ENCODE results near the gene ZNF143. TPM values are rescaled to one million over a fixed set of nuclear protein-coding genes. Genes with fewer than 3 reads are reported as not detected.
A peak's percentile ranks its signal among the peaks of the same experiment; 100 is the strongest.

Gene ZNF143
- total and polyA plus RNA-seq, 2 of the 13 experiments (the other 11 are each of a cell fraction or from before 2014, with no cell fraction given): 22.4 to 35.6 TPM

- TF ChIP-seq CBFB (CRISPR knock-in tag; IDR thresholded peaks at IDR 0.05) (0 out of 2 replicates have a peak, but pooled peaks have one; percentile 54), CC2D1A (CRISPR knock-in tag; IDR thresholded peaks at IDR 0.05) (0 out of 2 replicates have a peak, but pooled peaks have one; percentile 75), EZH2 (conservative IDR thresholded peaks at IDR 0.05; ENCODE audit: low read depth, low read length) (no peak), RFXAP (CRISPR knock-in tag; IDR thresholded peaks at IDR 0.05; ENCODE audit: borderline replicate concordance) (peak; percentile 80), ZZZ3 (CRISPR knock-in tag; IDR thresholded peaks at IDR 0.05; ENCODE audit: borderline replicate concordance) (peak; percentile 78; the same call in 1 of the 2 replicates), RARA (CRISPR knock-in tag; IDR thresholded peaks at IDR 0.05) (peak; percentile 59; the same call in 1 of the 2 replicates), THRA (CRISPR knock-in tag; IDR thresholded peaks at IDR 0.05; ENCODE audit: borderline replicate concordance) (peak; percentile 30), ISL2 (CRISPR knock-in tag; IDR thresholded peaks at IDR 0.05) (peak; percentile 87), ZFY (CRISPR knock-in tag; IDR thresholded peaks at IDR 0.05) (peak; percentile 69), PATZ1 (CRISPR knock-in tag; IDR thresholded peaks at IDR 0.05) (peak; percentile 87), HOMEZ (CRISPR knock-in tag; IDR thresholded peaks at IDR 0.05; ENCODE audit: low read depth) (peak; percentile 41), SKI (IDR thresholded peaks at IDR 0.05; ENCODE audit: partially characterized antibody) (peak; percentile 26), DZIP1 (CRISPR knock-in tag; IDR thresholded peaks at IDR 0.05) (peak; percentile 66; the same call in 1 of the 2 replicates), ZNF746 (CRISPR knock-in tag; IDR thresholded peaks at IDR 0.05) (no peak), HNRNPUL1 (IDR thresholded peaks at IDR 0.05; ENCODE audit: low read depth, low read length) (peak; percentile 81; the same call in 1 of the 2 replicates), ZHX1 (CRISPR knock-in tag; IDR thresholded peaks at IDR 0.05; ENCODE audit: low read depth) (no peak), THAP7 (CRISPR knock-in tag; IDR thresholded peaks at IDR 0.05) (0 out of 2 replicates have a peak, but pooled peaks have one; percentile 88)
These were observed 112.4 kb downstream of the ZNF143 start, which contains the start of gene WEE1 (continued) for GRCh38 chr11:9573052-9573774.
